ENCODE data around the gene LSP1. TPM values are rescaled to one million over a fixed set of nuclear protein-coding genes. Genes with fewer than 3 reads are reported as not detected.

LSP1 gene
- polyA plus RNA-seq, 1 donor: 20.5 TPM

GRCh38 chr11:1815311-1815710 is 37.6 kb upstream of the LSP1 start:
- no peak for DNase-seq
- no peaks in the 10 kb centered on the region for H3K27me3 ChIP-seq (ENCODE audit: control insufficient read depth, insufficient read depth, low read length)

GRCh38 chr11:1815751-1816150 is 37.1 kb upstream of the LSP1 start:
- H3K36me3 ChIP-seq (ENCODE audit: control insufficient read depth, insufficient read depth, low read length): no peaks in the 10 kb centered on the region
- WGBS (ENCODE audit: insufficient coverage, low lambda C conversion rate): no CpG with 5 or more reads among the region's 7 CpGs
- no peaks in the 10 kb centered on the region for H3K4me1 ChIP-seq (ENCODE audit: control insufficient read depth, insufficient read depth, low read length)
- no peak overlapping the region for H3K4me3 ChIP-seq (ENCODE audit: low read length)
- H3K27ac ChIP-seq (ENCODE audit: low read length): no peak overlapping the region
- no peak for DNase-seq
- no peaks in the 10 kb centered on the region for H3K27me3 ChIP-seq (ENCODE audit: control insufficient read depth, insufficient read depth, low read length)
- H3K9me3 ChIP-seq (ENCODE audit: control insufficient read depth, low read depth, low read length): peaks cover 9% of the 10 kb centered on the region

More at GRCh38 chr11:1815311-1815710, 37.6 kb upstream of the LSP1 start:
- no peaks in the 10 kb centered on the region for H3K4me1 ChIP-seq (ENCODE audit: control insufficient read depth, insufficient read depth, low read length)
- WGBS (ENCODE audit: insufficient coverage, low lambda C conversion rate): no CpG with 5 or more reads among the region's 8 CpGs
- H3K9me3 ChIP-seq (ENCODE audit: control insufficient read depth, low read depth, low read length): peaks cover 9% of the 10 kb centered on the region
- no peak overlapping the region for H3K27ac ChIP-seq (ENCODE audit: low read length)
- no peaks in the 10 kb centered on the region for H3K36me3 ChIP-seq (ENCODE audit: control insufficient read depth, insufficient read depth, low read length)
- no peak overlapping the region for H3K4me3 ChIP-seq (ENCODE audit: low read length)

- no CpG with 5 or more reads among the region's 5 CpGs for WGBS (ENCODE audit: insufficient coverage, low lambda C conversion rate)
- no peaks in the 10 kb centered on the region for H3K27me3 ChIP-seq (ENCODE audit: control insufficient read depth, insufficient read depth, low read length)
- no peak for DNase-seq
- H3K27ac ChIP-seq (ENCODE audit: low read length): no peak overlapping the region
- H3K9me3 ChIP-seq (ENCODE audit: control insufficient read depth, low read depth, low read length): peaks cover 11% of the 10 kb centered on the region
- no peaks in the 10 kb centered on the region for H3K4me1 ChIP-seq (ENCODE audit: control insufficient read depth, insufficient read depth, low read length)
- H3K36me3 ChIP-seq (ENCODE audit: control insufficient read depth, insufficient read depth, low read length): no peaks in the 10 kb centered on the region
- no peak overlapping the region for H3K4me3 ChIP-seq (ENCODE audit: low read length)
These were observed 35.9 kb upstream of the LSP1 start for GRCh38 chr11:1817000-1817399.

GRCh38 chr11:1817511-1817910 is 35.4 kb upstream of the LSP1 start:
- WGBS (ENCODE audit: insufficient coverage, low lambda C conversion rate): no CpG with 5 or more reads among the region's 1 CpG
- no peaks in the 10 kb centered on the region for H3K4me1 ChIP-seq (ENCODE audit: control insufficient read depth, insufficient read depth, low read length)

GRCh38 chr11:1819074-1819473 is 33.8 kb upstream of the LSP1 start:
- Histone ChIP-seq H3K36me3 (ENCODE audit: control insufficient read depth, insufficient read depth, low read length) (no peaks in the 10 kb centered on the region), H3K9me3 (ENCODE audit: control insufficient read depth, low read depth, low read length) (peaks cover 7% of the 10 kb centered on the region), H3K27me3 (ENCODE audit: control insufficient read depth, insufficient read depth, low read length) (no peaks in the 10 kb centered on the region), H3K4me3 (ENCODE audit: low read length) (no peak overlapping the region), H3K4me1 (ENCODE audit: control insufficient read depth, insufficient read depth, low read length) (no peaks in the 10 kb centered on the region), H3K27ac (ENCODE audit: low read length) (no peak overlapping the region)
- DNase-seq: no peak
- WGBS (ENCODE audit: insufficient coverage, low lambda C conversion rate): no CpG with 5 or more reads among the region's 3 CpGs

More at GRCh38 chr11:1817511-1817910, 35.4 kb upstream of the LSP1 start:
- H3K9me3 ChIP-seq (ENCODE audit: control insufficient read depth, low read depth, low read length): peaks cover 11% of the 10 kb centered on the region
- H3K36me3 ChIP-seq (ENCODE audit: control insufficient read depth, insufficient read depth, low read length): no peaks in the 10 kb centered on the region
- H3K27me3 ChIP-seq (ENCODE audit: control insufficient read depth, insufficient read depth, low read length): no peaks in the 10 kb centered on the region
- H3K27ac ChIP-seq (ENCODE audit: low read length): no peak overlapping the region
- DNase-seq: no peak
- no peak overlapping the region for H3K4me3 ChIP-seq (ENCODE audit: low read length)

- Histone ChIP-seq H3K4me3 (ENCODE audit: low read length) (no peak overlapping the region), H3K36me3 (ENCODE audit: control insufficient read depth, insufficient read depth, low read length) (no peaks in the 10 kb centered on the region), H3K4me1 (ENCODE audit: control insufficient read depth, insufficient read depth, low read length) (peaks cover 4% of the 10 kb centered on the region), H3K27me3 (ENCODE audit: control insufficient read depth, insufficient read depth, low read length) (no peaks in the 10 kb centered on the region), H3K27ac (ENCODE audit: low read length) (no peak overlapping the region), H3K9me3 (ENCODE audit: control insufficient read depth, low read depth, low read length) (peaks cover 7% of the 10 kb centered on the region)
- DNase-seq: no peak
- no CpG with 5 or more reads among the region's 14 CpGs for WGBS (ENCODE audit: insufficient coverage, low lambda C conversion rate)
These were observed 32.2 kb upstream of the LSP1 start for GRCh38 chr11:1820463-1821325.

- DNase-seq: no peak
- H3K27me3 ChIP-seq (ENCODE audit: control insufficient read depth, insufficient read depth, low read length): no peaks in the 10 kb centered on the region
- peaks cover 7% of the 10 kb centered on the region for H3K9me3 ChIP-seq (ENCODE audit: control insufficient read depth, low read depth, low read length)
- H3K36me3 ChIP-seq (ENCODE audit: control insufficient read depth, insufficient read depth, low read length): no peaks in the 10 kb centered on the region
- no peak overlapping the region for H3K4me3 ChIP-seq (ENCODE audit: low read length)
- H3K4me1 ChIP-seq (ENCODE audit: control insufficient read depth, insufficient read depth, low read length): peaks cover 4% of the 10 kb centered on the region
- H3K27ac ChIP-seq (ENCODE audit: low read length): no peak overlapping the region
These were observed 31.3 kb upstream of the LSP1 start for GRCh38 chr11:1821562-1821961.

- no CpG with 5 or more reads among the region's 8 CpGs for WGBS (ENCODE audit: insufficient coverage, low lambda C conversion rate)
- H3K36me3 ChIP-seq (ENCODE audit: control insufficient read depth, insufficient read depth, low read length): no peaks in the 10 kb centered on the region
- no peak overlapping the region for H3K4me3 ChIP-seq (ENCODE audit: low read length)
- no peaks in the 10 kb centered on the region for H3K27me3 ChIP-seq (ENCODE audit: control insufficient read depth, insufficient read depth, low read length)
- peaks cover 4% of the 10 kb centered on the region for H3K4me1 ChIP-seq (ENCODE audit: control insufficient read depth, insufficient read depth, low read length)
- H3K27ac ChIP-seq (ENCODE audit: low read length): no peak overlapping the region
- H3K9me3 ChIP-seq (ENCODE audit: control insufficient read depth, low read depth, low read length): peaks cover 7% of the 10 kb centered on the region
- DNase-seq: no peak
These were observed 30.1 kb upstream of the LSP1 start for GRCh38 chr11:1822648-1823375.

- Histone ChIP-seq H3K4me3 (ENCODE audit: low read length) (no peak overlapping the region), H3K36me3 (ENCODE audit: control insufficient read depth, insufficient read depth, low read length) (no peaks in the 10 kb centered on the region), H3K27me3 (ENCODE audit: control insufficient read depth, insufficient read depth, low read length) (no peaks in the 10 kb centered on the region), H3K4me1 (ENCODE audit: control insufficient read depth, insufficient read depth, low read length) (peaks cover 4% of the 10 kb centered on the region), H3K27ac (ENCODE audit: low read length) (no peak overlapping the region), H3K9me3 (ENCODE audit: control insufficient read depth, low read depth, low read length) (peaks cover 7% of the 10 kb centered on the region)
- WGBS (ENCODE audit: insufficient coverage, low lambda C conversion rate): no CpG with 5 or more reads among the region's 19 CpGs
- DNase-seq: no peak
These were observed 29.3 kb upstream of the LSP1 start for GRCh38 chr11:1823376-1824220.

Measured in large intestine (tissue), 3 donors.